GM12865 (cell line): ENCODE measurements around the gene CXorf66.
A peak's percentile ranks its signal among the peaks of the same experiment; 100 is the strongest.
"Not testable (repeated sequence)": the region's sequence is repeated elsewhere in the genome, so short reads cannot be mapped to it uniquely, and the experiment has no call there.

Experiments
- DNase-seq: peaks from one replicate; pipeline ENCODE4 v3.0.0; 2010; ENCODE audit warnings: low read depth
- H3K4me3 ChIP-seq: 2 replicates; pipeline ENCODE4 v1.5.1; 2011; ENCODE audit warnings: mild to moderate bottlenecking, low read depth, low read length, control low read depth
- CTCF ChIP-seq: IDR thresholded peaks from 2 replicates; pipeline ENCODE4 v1.5.1; 2011; ENCODE audit warnings: low read length, control low read depth, low read depth, inconsistent platforms; ENCODE audit not compliant: insufficient read depth; ENCODE audit errors: missing control alignments

CXorf66 gene

GRCh38 chrX:139929876-139930275, 35.4 kb downstream of the CXorf66 start:
- DNase-seq: peak; percentile 6
- TF ChIP-seq CTCF: no peak
- peak overlapping the region; percentile 81 for H3K4me3 ChIP-seq

GRCh38 chrX:139924696-139925095, 40.6 kb downstream of the CXorf66 start:
- no peak for DNase-seq
- H3K4me3 ChIP-seq: no peak overlapping the region
- TF ChIP-seq CTCF: no peak

GRCh38 chrX:139924069-139924695, 41.1 kb downstream of the CXorf66 start:
- no peak overlapping the region for H3K4me3 ChIP-seq
- no peak for TF ChIP-seq CTCF
- no peak for DNase-seq

GRCh38 chrX:139921142-139921541, 44.2 kb downstream of the CXorf66 start:
- not testable (repeated sequence) for DNase-seq, H3K4me3 ChIP-seq

- H3K4me3 ChIP-seq: no peak overlapping the region
- no peak for DNase-seq
- no peak for TF ChIP-seq CTCF
Observed at GRCh38 chrX:139920316-139920715, 45.0 kb downstream of the CXorf66 start.

GRCh38 chrX:139914421-139914820, 50.9 kb downstream of the CXorf66 start:
- DNase-seq: no peak
- H3K4me3 ChIP-seq: no peak overlapping the region
- TF ChIP-seq CTCF: no peak

- peak; percentile 17 for DNase-seq
- TF ChIP-seq CTCF: no peak
- no peak overlapping the region for H3K4me3 ChIP-seq
Observed at GRCh38 chrX:139909712-139910111, 55.6 kb downstream of the CXorf66 start.
